ENCODE measurements around the gene DYNC1H1.
"Not testable (repeated sequence)": the region's sequence is repeated elsewhere in the genome, so short reads cannot be mapped to it uniquely, and the experiment has no call there.

The DYNC1H1 gene

DNA sequence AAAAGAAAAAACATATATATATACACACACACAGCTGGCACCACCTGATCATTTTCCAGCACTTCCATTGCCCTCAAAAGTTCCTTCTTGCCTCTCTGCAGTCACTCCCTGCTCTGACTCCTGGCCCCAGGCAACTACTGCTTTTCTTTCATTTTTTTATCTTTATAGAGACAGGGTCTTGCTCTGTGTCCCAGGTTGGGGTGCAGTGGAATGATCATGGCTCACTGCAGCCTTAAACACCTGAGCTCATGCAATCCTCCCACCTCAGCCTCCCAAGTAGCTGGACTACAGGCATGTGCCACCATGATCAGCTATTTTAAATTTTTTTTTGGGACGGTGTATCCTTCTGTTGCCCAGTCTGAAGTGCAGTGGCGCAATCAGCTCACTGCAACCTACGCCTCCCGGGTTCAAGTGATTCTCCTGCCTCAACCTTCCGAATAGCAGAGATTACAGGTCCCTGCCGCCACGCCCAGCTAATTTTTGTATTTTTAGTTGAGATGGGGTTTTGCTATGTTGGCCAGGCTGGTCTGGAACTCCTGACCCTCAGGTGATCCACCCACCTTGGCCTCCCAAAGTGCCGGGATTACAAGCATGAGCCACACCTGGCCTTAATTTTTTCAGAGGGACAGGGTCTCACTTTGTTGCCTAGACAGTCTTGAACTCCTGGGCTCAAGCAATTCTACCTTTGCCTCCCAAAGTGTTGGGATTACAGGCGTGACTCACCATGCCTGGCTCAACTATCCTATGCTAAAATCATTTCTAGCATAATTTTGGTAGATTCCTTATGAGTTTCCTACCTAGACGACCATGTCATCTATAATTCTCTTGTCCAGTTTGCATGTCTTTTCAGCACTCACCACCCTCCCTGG, 114.7 kb downstream of the DYNC1H1 start:
- Histone ChIP-seq H3K4me1 (ENCODE audit: control insufficient read depth, insufficient read depth, low read length) (peaks cover 5% of the 10 kb centered on the region), H3K9me3 (ENCODE audit: control insufficient read depth, low read length) (no peaks in the 10 kb centered on the region), H3K4me3 (ENCODE audit: low read length) (no peak overlapping the region), H3K27me3 (replicated peaks; ENCODE audit: control insufficient read depth, insufficient read depth, low read length) (no peaks in the 10 kb centered on the region), H3K9ac (ENCODE audit: low read length) (no peak overlapping the region), H3K36me3 (ENCODE audit: control insufficient read depth, insufficient read depth, low read length, severe bottlenecking) (peaks cover 54% of the 10 kb centered on the region)
- DNase-seq (ENCODE audit: low read depth): no peak

GRCh38 chr14:102079700-102079979, 115.3 kb downstream of the DYNC1H1 start:
- no peaks in the 10 kb centered on the region for H3K27me3 ChIP-seq (replicated peaks; ENCODE audit: control insufficient read depth, insufficient read depth, low read length)
- peaks cover 60% of the 10 kb centered on the region for H3K36me3 ChIP-seq (ENCODE audit: control insufficient read depth, insufficient read depth, low read length, severe bottlenecking)
- no peaks in the 10 kb centered on the region for H3K9me3 ChIP-seq (ENCODE audit: control insufficient read depth, low read length)
- no peak overlapping the region for H3K4me3 ChIP-seq (ENCODE audit: low read length)
- peaks cover 11% of the 10 kb centered on the region for H3K4me1 ChIP-seq (ENCODE audit: control insufficient read depth, insufficient read depth, low read length)
- no peak for DNase-seq (ENCODE audit: low read depth)
- H3K9ac ChIP-seq (ENCODE audit: low read length): no peak overlapping the region

GRCh38 chr14:102080183-102081080, 116.1 kb downstream of the DYNC1H1 start:
- Histone ChIP-seq H3K9me3 (ENCODE audit: control insufficient read depth, low read length) (no peaks in the 10 kb centered on the region), H3K4me3 (ENCODE audit: low read length) (no peak overlapping the region), H3K27me3 (replicated peaks; ENCODE audit: control insufficient read depth, insufficient read depth, low read length) (no peaks in the 10 kb centered on the region), H3K4me1 (ENCODE audit: control insufficient read depth, insufficient read depth, low read length) (peaks cover 18% of the 10 kb centered on the region), H3K36me3 (ENCODE audit: control insufficient read depth, insufficient read depth, low read length, severe bottlenecking) (peaks cover 68% of the 10 kb centered on the region), H3K9ac (ENCODE audit: low read length) (no peak overlapping the region)
- no peak for DNase-seq (ENCODE audit: low read depth)

- Histone ChIP-seq H3K36me3 (ENCODE audit: control insufficient read depth, insufficient read depth, low read length, severe bottlenecking) (peaks cover 72% of the 10 kb centered on the region), H3K27me3 (replicated peaks; ENCODE audit: control insufficient read depth, insufficient read depth, low read length) (no peaks in the 10 kb centered on the region), H3K4me1 (ENCODE audit: control insufficient read depth, insufficient read depth, low read length) (peaks cover 22% of the 10 kb centered on the region), H3K9me3 (ENCODE audit: control insufficient read depth, low read length) (no peaks in the 10 kb centered on the region), H3K9ac (ENCODE audit: low read length) (no peak overlapping the region), H3K4me3 (ENCODE audit: low read length) (no peak overlapping the region)
- no peak for DNase-seq (ENCODE audit: low read depth)
These were observed 117.1 kb downstream of the DYNC1H1 start for GRCh38 chr14:102081231-102082080.

DNA sequence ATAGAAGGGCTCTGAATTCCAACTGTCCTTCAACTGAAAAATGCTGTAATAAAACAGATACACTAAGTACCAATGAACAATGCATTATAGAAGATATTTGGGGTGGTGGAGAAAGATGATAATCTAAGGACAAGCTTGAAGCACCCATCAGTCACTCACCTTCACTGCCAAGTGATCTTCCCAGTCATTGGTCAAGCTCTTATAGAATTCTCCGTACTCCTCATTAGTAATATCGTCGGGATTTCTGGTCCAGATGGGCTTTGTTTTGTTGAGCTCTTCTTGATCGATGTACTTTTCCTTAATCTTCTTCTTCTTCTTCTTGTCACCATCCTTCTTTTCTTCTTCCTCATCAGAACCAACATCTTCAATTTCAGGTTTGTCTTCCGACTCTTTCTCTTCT, 120.1 kb downstream of the DYNC1H1 start:
- not testable (repeated sequence) for DNase-seq (ENCODE audit: low read depth); H3K9me3 ChIP-seq (ENCODE audit: control insufficient read depth, low read length); H3K4me3 ChIP-seq (ENCODE audit: low read length); H3K27me3 ChIP-seq (replicated peaks; ENCODE audit: control insufficient read depth, insufficient read depth, low read length)
- peaks cover 64% of the 10 kb centered on the region for H3K36me3 ChIP-seq (ENCODE audit: control insufficient read depth, insufficient read depth, low read length, severe bottlenecking)
- peak overlapping the region; percentile 91 for H3K9ac ChIP-seq (ENCODE audit: low read length)
- H3K4me1 ChIP-seq (ENCODE audit: control insufficient read depth, insufficient read depth, low read length): peaks cover 33% of the 10 kb centered on the region

GRCh38 chr14:102084931-102085330, 120.6 kb downstream of the DYNC1H1 start:
- Histone ChIP-seq H3K9ac (ENCODE audit: low read length) (peak overlapping the region; percentile 91), H3K4me1 (ENCODE audit: control insufficient read depth, insufficient read depth, low read length) (peaks cover 33% of the 10 kb centered on the region), H3K4me3 (ENCODE audit: low read length) (peak overlapping the region; percentile 95), H3K27me3 (replicated peaks; ENCODE audit: control insufficient read depth, insufficient read depth, low read length) (no peaks in the 10 kb centered on the region), H3K36me3 (ENCODE audit: control insufficient read depth, insufficient read depth, low read length, severe bottlenecking) (peaks cover 59% of the 10 kb centered on the region), H3K9me3 (ENCODE audit: control insufficient read depth, low read length) (no peaks in the 10 kb centered on the region)
- no peak for DNase-seq (ENCODE audit: low read depth)

GRCh38 chr14:102085488-102085887, 121.1 kb downstream of the DYNC1H1 start:
- no peak for DNase-seq (ENCODE audit: low read depth)
- peak overlapping the region; percentile 91 for H3K9ac ChIP-seq (ENCODE audit: low read length)
- no peaks in the 10 kb centered on the region for H3K27me3 ChIP-seq (replicated peaks; ENCODE audit: control insufficient read depth, insufficient read depth, low read length)
- peak overlapping the region; percentile 95 for H3K4me3 ChIP-seq (ENCODE audit: low read length)
- H3K9me3 ChIP-seq (ENCODE audit: control insufficient read depth, low read length): no peaks in the 10 kb centered on the region
- H3K4me1 ChIP-seq (ENCODE audit: control insufficient read depth, insufficient read depth, low read length): peaks cover 33% of the 10 kb centered on the region
- H3K36me3 ChIP-seq (ENCODE audit: control insufficient read depth, insufficient read depth, low read length, severe bottlenecking): peaks cover 54% of the 10 kb centered on the region

DNA sequence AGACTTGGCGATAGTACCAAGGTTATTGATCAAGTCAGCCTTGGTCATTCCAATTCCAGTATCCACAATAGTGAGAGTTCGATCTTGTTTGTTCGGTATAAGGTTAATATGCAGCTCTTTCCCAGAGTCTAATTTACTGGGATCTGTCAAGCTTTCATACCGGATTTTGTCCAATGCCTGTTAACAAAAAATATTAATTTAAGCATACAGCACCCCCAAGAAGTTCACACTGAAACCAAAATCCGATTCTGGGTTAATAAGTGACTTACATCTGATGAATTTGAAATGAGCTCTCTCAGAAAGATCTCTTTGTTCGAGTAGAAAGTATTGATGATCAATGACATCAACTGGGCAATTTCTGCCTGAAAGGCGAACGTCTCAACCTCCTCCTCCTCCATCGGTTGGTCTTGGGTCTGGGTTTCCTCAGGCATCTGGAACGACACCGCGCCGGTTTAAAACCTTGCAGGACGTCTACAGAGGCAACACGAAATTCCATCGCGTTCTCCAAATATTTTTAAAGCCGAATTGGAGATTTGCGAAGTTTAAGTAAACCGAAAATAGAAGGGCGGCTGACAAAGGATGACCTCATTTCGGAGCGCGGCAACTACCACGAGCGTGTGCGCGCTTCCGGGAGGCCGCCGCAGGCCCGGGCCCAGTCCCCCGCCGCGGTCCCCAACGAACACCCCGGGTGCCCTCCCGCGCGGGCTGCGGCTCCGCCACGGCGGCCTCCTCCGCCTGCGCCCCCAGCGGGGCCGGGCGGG, 121.8 kb downstream of the DYNC1H1 start:
- Histone ChIP-seq H3K36me3 (ENCODE audit: control insufficient read depth, insufficient read depth, low read length, severe bottlenecking) (peaks cover 48% of the 10 kb centered on the region), H3K4me3 (ENCODE audit: low read length) (peak overlapping the region; percentile 95)
- DNase-seq (ENCODE audit: low read depth): peak; percentile 87

GRCh38 chr14:102086709-102086971, 122.3 kb downstream of the DYNC1H1 start:
- peaks cover 33% of the 10 kb centered on the region for H3K4me1 ChIP-seq (ENCODE audit: control insufficient read depth, insufficient read depth, low read length)
- H3K36me3 ChIP-seq (ENCODE audit: control insufficient read depth, insufficient read depth, low read length, severe bottlenecking): peaks cover 42% of the 10 kb centered on the region
- DNase-seq (ENCODE audit: low read depth): no peak
- H3K4me3 ChIP-seq (ENCODE audit: low read length): peak overlapping the region; percentile 95
- H3K9ac ChIP-seq (ENCODE audit: low read length): peak overlapping the region; percentile 91
- H3K27me3 ChIP-seq (replicated peaks; ENCODE audit: control insufficient read depth, insufficient read depth, low read length): no peaks in the 10 kb centered on the region
- no peaks in the 10 kb centered on the region for H3K9me3 ChIP-seq (ENCODE audit: control insufficient read depth, low read length)

More for the DNA sequence above, 121.8 kb downstream of the DYNC1H1 start:
- Histone ChIP-seq H3K27me3 (replicated peaks; ENCODE audit: control insufficient read depth, insufficient read depth, low read length) (no peaks in the 10 kb centered on the region), H3K4me1 (ENCODE audit: control insufficient read depth, insufficient read depth, low read length) (peaks cover 33% of the 10 kb centered on the region), H3K9me3 (ENCODE audit: control insufficient read depth, low read length) (no peaks in the 10 kb centered on the region), H3K9ac (ENCODE audit: low read length) (peak overlapping the region; percentile 91)

- peak within 1 kb of the TSS; percentile 95 for H3K4me3 ChIP-seq (ENCODE audit: low read length)
- no peaks in the 10 kb centered on the region for H3K27me3 ChIP-seq (replicated peaks; ENCODE audit: control insufficient read depth, insufficient read depth, low read length)
- peaks cover 33% of the 10 kb centered on the region for H3K4me1 ChIP-seq (ENCODE audit: control insufficient read depth, insufficient read depth, low read length)
- peaks cover 37% of the 10 kb centered on the region for H3K36me3 ChIP-seq (ENCODE audit: control insufficient read depth, insufficient read depth, low read length, severe bottlenecking)
- H3K9ac ChIP-seq (ENCODE audit: low read length): peak within 1 kb of the TSS; percentile 92
- peak; percentile 96 for DNase-seq (ENCODE audit: low read depth)
- no peaks in the 10 kb centered on the region for H3K9me3 ChIP-seq (ENCODE audit: control insufficient read depth, low read length)
These were observed 122.8 kb downstream of the DYNC1H1 start, which contains the start of gene HSP90AA1 for GRCh38 chr14:102086972-102087761. Gene HSP90AA1, minus strand, starts transcription at chr14:102087044. Its CDS starts 666 bp downstream, at chr14:102086378.

Measured in adipocyte (in vitro differentiated cells).